K562 (cell line): Measurements from ENCODE around the gene SLC26A8. TPM values are rescaled to one million over a fixed set of nuclear protein-coding genes. Genes with fewer than 3 reads are reported as not detected.

Experiments used
- ATAC-seq: fragments of 200-7000 bp; cut with Tn5 transposase; 3 replicates; pipeline ENCODE4 v1.9.1; 2020; ENCODE audit warnings: moderate library complexity
- BruUV-seq: library from RNA; stranded (reverse); fragments of 400-500 nt; replicated peaks from 2 replicates; lab custom pipeline; 2021; lab: Mats Ljungman, UMichigan
- CTCF ChIA-PET: fragments of 300-600 bp; formaldehyde crosslinking; extraction: SDS; loops from one replicate; lab custom pipeline; 2021; ENCODE audit warnings: low intra/inter-chr PET ratio; lab: Yijun Ruan, JAX
- POLR2A ChIA-PET: fragments of 300-600, 350-650 bp; sonication (Branson Sonifier 250); formaldehyde crosslinking; extraction: SDS; loops from one replicate; lab custom pipeline; 2021; ENCODE audit warnings: antibody characterized with exemption, inconsistent platforms; lab: Yijun Ruan, JAX
- DNase-seq, 4 experiments: peaks; one replicate each; pipeline versions ENCODE4 v3.0.0 to v3.0.0-alpha.2; 2011 to 2018; ENCODE audit warnings: low spot score in 3 of 4, mixed read lengths in 3 of 4; ENCODE audit errors: extremely low read depth in 1 of 4
- FAIRE-seq: peaks from 2 replicates; lab custom pipeline; 2011; peaks lifted over from hg19 to GRCh38; lab: Jason Lieb, UNC
- H2AFZ ChIP-seq: 2 replicates; pipeline ENCODE4 v1.6.0; 2011; ENCODE audit warnings: low read depth, low read length, control low read depth, inconsistent platforms
- H3K27ac ChIP-seq: fragments of 200-600 bp; 3 replicates; pipeline ENCODE4 v1.8.0; 2011; ENCODE audit warnings: low read depth, mild to moderate bottlenecking, control low read depth, inconsistent platforms, low read length, moderate library complexity, mixed read lengths; ENCODE audit errors: extremely low read depth
- H3K27me3 ChIP-seq, 2 experiments: fragments of 300-600 bp in 1 of 2; 2 replicates in 1 of 2; 3 replicates in 1 of 2; pipeline versions ENCODE4 v1.6.0 to v1.8.0; 2011; ENCODE audit warnings: inconsistent platforms in 2 of 2, low read length in 2 of 2, mild to moderate bottlenecking in 1 of 2, mixed read lengths in 1 of 2, moderate library complexity in 1 of 2; ENCODE audit not compliant: control insufficient read depth in 2 of 2, insufficient read depth in 2 of 2
- H3K36me3 ChIP-seq: fragments of 300-600 bp; 3 replicates; pipeline ENCODE4 v1.8.0; 2011; ENCODE audit warnings: mild to moderate bottlenecking, low read length, inconsistent platforms; ENCODE audit not compliant: control insufficient read depth, insufficient read depth
- H3K4me1 ChIP-seq, 2 experiments: fragments of 200-600 bp in 1 of 2; replicated peaks in 1 of 2; 2 replicates in 1 of 2; 3 replicates in 1 of 2; pipeline versions ENCODE4 v1.5.1 to v1.8.0; 2011; ENCODE audit warnings: inconsistent platforms in 2 of 2, low read length in 2 of 2, mild to moderate bottlenecking in 1 of 2, mixed read lengths in 1 of 2, moderate library complexity in 1 of 2; ENCODE audit not compliant: control insufficient read depth in 2 of 2, insufficient read depth in 2 of 2
- H3K4me2 ChIP-seq: 2 replicates; pipeline ENCODE4 v1.6.1; 2011; ENCODE audit warnings: low read length, control low read depth, inconsistent platforms, mixed read lengths; ENCODE audit not compliant: insufficient read depth
- H3K4me3 ChIP-seq: fragments of 200-600 bp; sonication (generic), shearing (Covaris generic); 2 replicates; pipeline ENCODE4 v1.5.1; 2016; ENCODE audit warnings: control low read depth, inconsistent platforms
- H3K79me2 ChIP-seq: fragments of 200-600 bp; 3 replicates; pipeline ENCODE4 v1.8.0; 2011; ENCODE audit warnings: low read length, inconsistent platforms; ENCODE audit not compliant: control insufficient read depth, insufficient read depth
- H3K9ac ChIP-seq, 2 experiments: 2 replicates each; pipeline versions ENCODE4 v1.6.0 to v1.6.1; 2011; ENCODE audit warnings: low read depth in 2 of 2, low read length in 2 of 2, control low read depth in 1 of 2, inconsistent platforms in 1 of 2, mild to moderate bottlenecking in 1 of 2, mixed read lengths in 1 of 2; ENCODE audit not compliant: insufficient read depth in 1 of 2
- H3K9me1 ChIP-seq: one replicate; pipeline ENCODE4 v1.6.0; 2011; ENCODE audit warnings: inconsistent platforms, mild to moderate bottlenecking, low read length, moderate library complexity; ENCODE audit not compliant: control insufficient read depth, insufficient read depth
- H3K9me3 ChIP-seq: replicated peaks from 2 replicates; pipeline ENCODE4 v1.5.1; 2011; ENCODE audit warnings: low read depth, low read length, inconsistent platforms; ENCODE audit not compliant: control insufficient read depth, insufficient read depth
- H4K20me1 ChIP-seq: replicated peaks from 2 replicates; pipeline ENCODE4 v1.6.1; 2011; ENCODE audit warnings: low read length, inconsistent platforms, mixed read lengths; ENCODE audit not compliant: control insufficient read depth, insufficient read depth
- ATF6 ChIP-seq: sonication (generic); formaldehyde crosslinking; IDR thresholded peaks from 2 replicates; pipeline ENCODE4 v1.4.0; 2020; ENCODE audit warnings: mild to moderate bottlenecking, missing genetic modification reagents
- WGBS: fragments of 100-300 bp; shearing (Covaris generic); methylation state at CpG from one replicate; pipeline ENCODE4 v1.1.6; 2016; ENCODE audit warnings: low coverage, mixed read lengths; ENCODE audit not compliant: insufficient coverage; ENCODE audit errors: missing lambda C conversion rate; 5-methylcytosine and 5-hydroxymethylcytosine counted together
- in situ Hi-C: fragments of 300-500 bp; cut with MboI; formaldehyde crosslinking; loops from 4 replicates; pipeline ENCODE4 v1.15.0; 2018; ENCODE audit warnings: inconsistent platforms, mixed read lengths
- intact Hi-C: fragments of 100-400 bp; cut with micrococcal nuclease; formaldehyde crosslinking; loops from 2 replicates; pipeline ENCODE4 v1.14.2; 2022
- polyA plus RNA-seq, 8 experiments: library from polyadenylated mRNA; depleted of rRNA in 4 of 8; stranded (reverse) in 5 of 8; unstranded in 3 of 8; fragments of >200 nt; fragmentation: Nextera tagmentation in 2 of 8; fragmentation: Illumina TruSeq in 1 of 8; extraction: Ambion mirVana in 2 of 8; extraction: Trizol in 1 of 8; gene quantifications; 2 replicates each; pipeline versions ENCODE4 v1.2.1 to v1.2.3, GENCODE V29; 2011 to 2014; ENCODE audit warnings: inconsistent platforms in 1 of 8, missing spikeins in 1 of 8
- total RNA-seq, 7 experiments: library from RNA; depleted of rRNA in 6 of 7; stranded (reverse); fragments of >200 nt in 6 of 7; fragmentation: Illumina TruSeq in 2 of 7; extraction: Trizol in 2 of 7; gene quantifications; 2 replicates each; pipeline versions ENCODE4 v1.2.1 to v1.2.3, GENCODE V29; 2011 to 2021; ENCODE audit warnings: low replicate concordance in 1 of 7
- TF ChIP-seq, protein P1 (sequence below), 2 experiments: fragments of 450-650 bp in 1 of 2; sonication (generic) in 1 of 2; formaldehyde crosslinking in 1 of 2; IDR thresholded peaks; 2 replicates each; pipeline versions ENCODE4 v1.7.1 to v1.9.0; 2016 to 2022; ENCODE audit warnings: inconsistent platforms in 1 of 2, mild to moderate bottlenecking in 1 of 2, missing genetic modification reagents in 1 of 2

SLC26A8 gene
- total and polyA plus RNA-seq, 9 of the 15 experiments (the other 6 are each of a cell fraction or from before 2014, with no cell fraction given): not detected

DNA sequence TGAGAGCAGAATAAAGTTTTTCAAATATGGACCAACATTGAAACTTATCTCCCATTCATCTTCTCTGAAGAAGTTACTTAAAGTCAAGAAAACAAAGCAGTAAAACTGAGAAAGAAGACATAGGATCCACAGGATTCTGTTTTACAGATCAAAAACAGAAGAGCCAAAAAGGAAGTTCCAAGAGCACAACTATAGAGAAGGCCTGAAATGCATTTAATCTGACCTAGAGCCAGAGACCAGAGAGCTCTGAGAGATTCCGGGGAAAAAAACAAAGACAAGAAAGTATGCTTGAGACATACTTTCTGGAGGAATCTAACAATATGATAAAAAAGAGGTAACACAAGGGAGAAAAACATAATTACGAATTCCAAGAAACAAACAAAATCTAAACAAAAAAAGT, 129.7 kb downstream of the SLC26A8 start:
- DNase-seq (no peak), FAIRE-seq (no peak), ATAC-seq (no peak)
- intact Hi-C loops: no loop called here
- H3K27me3 ChIP-seq: no peaks in the 10 kb centered on the region
- H3K36me3 ChIP-seq: peaks cover 79% of the 10 kb centered on the region
- no peak overlapping the region for H3K4me2 ChIP-seq
- peaks cover 96% of the 10 kb centered on the region for H3K79me2 ChIP-seq
- no peak overlapping the region for H2AFZ ChIP-seq
- BruUV-seq: no TSS peak
- H3K9me3 ChIP-seq: no peaks in the 10 kb centered on the region
- peaks cover 18% of the 10 kb centered on the region; the same call in 1 of the 2 replicates for H4K20me1 ChIP-seq
- H3K4me1 ChIP-seq: no peaks in the 10 kb centered on the region
- no peaks in the 10 kb centered on the region for H3K9me1 ChIP-seq
- H3K27ac ChIP-seq: peak overlapping the region; percentile 6; the same call in 1 of the 3 replicates
- ChIA-PET POLR2A (no interaction called here), CTCF (no interaction called here)
- H3K4me3 ChIP-seq: no peak overlapping the region
- in situ Hi-C loops: no loop called here
- H3K9ac ChIP-seq: no peak overlapping the region
- no peak for TF ChIP-seq ATF6
- TF ChIP-seq, protein P1, sequence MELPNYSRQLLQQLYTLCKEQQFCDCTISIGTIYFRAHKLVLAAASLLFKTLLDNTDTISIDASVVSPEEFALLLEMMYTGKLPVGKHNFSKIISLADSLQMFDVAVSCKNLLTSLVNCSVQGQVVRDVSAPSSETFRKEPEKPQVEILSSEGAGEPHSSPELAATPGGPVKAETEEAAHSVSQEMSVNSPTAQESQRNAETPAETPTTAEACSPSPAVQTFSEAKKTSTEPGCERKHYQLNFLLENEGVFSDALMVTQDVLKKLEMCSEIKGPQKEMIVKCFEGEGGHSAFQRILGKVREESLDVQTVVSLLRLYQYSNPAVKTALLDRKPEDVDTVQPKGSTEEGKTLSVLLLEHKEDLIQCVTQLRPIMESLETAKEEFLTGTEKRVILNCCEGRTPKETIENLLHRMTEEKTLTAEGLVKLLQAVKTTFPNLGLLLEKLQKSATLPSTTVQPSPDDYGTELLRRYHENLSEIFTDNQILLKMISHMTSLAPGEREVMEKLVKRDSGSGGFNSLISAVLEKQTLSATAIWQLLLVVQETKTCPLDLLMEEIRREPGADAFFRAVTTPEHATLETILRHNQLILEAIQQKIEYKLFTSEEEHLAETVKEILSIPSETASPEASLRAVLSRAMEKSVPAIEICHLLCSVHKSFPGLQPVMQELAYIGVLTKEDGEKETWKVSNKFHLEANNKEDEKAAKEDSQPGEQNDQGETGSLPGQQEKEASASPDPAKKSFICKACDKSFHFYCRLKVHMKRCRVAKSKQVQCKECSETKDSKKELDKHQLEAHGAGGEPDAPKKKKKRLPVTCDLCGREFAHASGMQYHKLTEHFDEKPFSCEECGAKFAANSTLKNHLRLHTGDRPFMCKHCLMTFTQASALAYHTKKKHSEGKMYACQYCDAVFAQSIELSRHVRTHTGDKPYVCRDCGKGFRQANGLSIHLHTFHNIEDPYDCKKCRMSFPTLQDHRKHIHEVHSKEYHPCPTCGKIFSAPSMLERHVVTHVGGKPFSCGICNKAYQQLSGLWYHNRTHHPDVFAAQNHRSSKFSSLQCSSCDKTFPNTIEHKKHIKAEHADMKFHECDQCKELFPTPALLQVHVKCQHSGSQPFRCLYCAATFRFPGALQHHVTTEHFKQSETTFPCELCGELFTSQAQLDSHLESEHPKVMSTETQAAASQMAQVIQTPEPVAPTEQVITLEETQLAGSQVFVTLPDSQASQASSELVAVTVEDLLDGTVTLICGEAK (IDR thresholded peaks at IDR 0.05): peak; percentile 3
- TF ChIP-seq, protein P1 (CRISPR knock-in tag; IDR thresholded peaks at IDR 0.05): no peak
- WGBS: 88% methylated on average over 2 of the region's 2 CpGs
